Nephron (organoid): Measurements from ENCODE around the gene RBM8A.

Source experiments
- H3K27ac Mint-ChIP-seq, 3 experiments: 2 replicates each; pipeline ENCODE4 v1.8.0; 2020; ENCODE audit warnings: mixed read lengths in 3 of 3, mild to moderate bottlenecking in 2 of 3, moderate library complexity in 1 of 3
- H3K27me3 Mint-ChIP-seq: 2 replicates; pipeline ENCODE4 v1.8.0; 2021; ENCODE audit warnings: low read depth, mild to moderate bottlenecking, moderate library complexity, mixed read lengths
- H3K36me3 Mint-ChIP-seq: 2 replicates; pipeline ENCODE4 v1.8.0; 2020; ENCODE audit warnings: low read depth, mixed read lengths
- H3K4me1 Mint-ChIP-seq: 2 replicates; pipeline ENCODE4 v1.8.0; 2020; ENCODE audit warnings: mixed read lengths
- H3K4me3 Mint-ChIP-seq, 3 experiments: 2 replicates each; pipeline ENCODE4 v1.8.0; 2020; ENCODE audit warnings: mild to moderate bottlenecking in 3 of 3, mixed read lengths in 3 of 3, moderate library complexity in 2 of 3
- H3K9me3 Mint-ChIP-seq: 2 replicates; pipeline ENCODE4 v1.8.0; 2020; ENCODE audit warnings: mixed read lengths
- CTCF ChIP-seq, 3 experiments: fragments of 200-600 bp; sonication (generic); IDR thresholded peaks; one replicate each; pipeline ENCODE4 v1.5.0; 2021; ENCODE audit warnings: antibody characterized with exemption in 3 of 3; ENCODE audit not compliant: unreplicated experiment in 3 of 3

Gene RBM8A

DNA sequence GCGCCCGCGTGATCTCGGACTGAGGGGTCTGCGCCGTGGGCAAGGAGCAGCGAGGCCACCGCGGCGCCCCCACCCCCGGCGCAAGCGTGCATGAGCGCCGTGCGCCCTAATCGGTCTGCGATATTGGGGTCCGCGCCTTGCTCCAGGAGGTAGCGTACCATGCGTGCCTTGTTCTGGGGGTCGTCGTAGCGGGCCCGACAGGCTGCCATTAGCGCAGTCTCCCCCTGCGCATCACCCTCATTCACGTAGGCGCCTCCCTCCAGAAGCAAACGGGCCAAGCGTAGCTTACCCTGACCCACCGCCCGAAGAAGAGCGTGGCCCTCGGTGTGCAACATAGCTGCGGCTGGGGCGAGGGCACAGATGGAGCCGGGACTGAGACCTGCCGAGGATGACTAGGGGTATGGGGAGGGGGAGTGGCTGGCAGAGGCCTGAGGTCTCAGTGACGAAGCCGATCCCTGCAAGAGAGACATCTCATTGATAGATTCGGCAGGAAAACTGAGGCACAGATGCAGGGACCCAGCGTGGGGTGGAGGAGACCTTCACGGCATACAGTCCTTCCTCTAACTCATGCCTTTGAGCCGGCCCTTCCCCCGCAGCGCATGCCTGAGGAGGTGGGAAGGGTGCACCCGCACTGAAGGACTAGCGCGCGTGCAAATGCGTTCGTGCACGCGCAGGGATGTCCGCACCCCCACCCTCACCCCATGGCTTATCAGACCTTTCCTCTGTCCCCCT, 34.3 kb upstream of the RBM8A start:
- Mint-ChIP-seq H3K4me1 (peaks cover 45% of the 10 kb centered on the region), H3K27ac (peak overlapping the region; percentile 15 to 84 (median 71)), H3K27me3 (peaks cover 30% of the 10 kb centered on the region), H3K9me3 (no peaks in the 10 kb centered on the region), H3K4me3 (peak overlapping the region; percentile 97 to 98 (median 98)), H3K36me3 (no peaks in the 10 kb centered on the region)
- TF ChIP-seq CTCF (IDR thresholded peaks at IDR 0.05; ENCODE audit: unreplicated experiment in 3 of 3) = no peak

- peak overlapping the region; percentile 84 to 94 (median 89) for H3K27ac Mint-ChIP-seq
- peak overlapping the region; percentile 97 to 98 (median 98) for H3K4me3 Mint-ChIP-seq
- peaks cover 30% of the 10 kb centered on the region for H3K27me3 Mint-ChIP-seq
- no peaks in the 10 kb centered on the region for H3K36me3 Mint-ChIP-seq
- TF ChIP-seq CTCF (IDR thresholded peaks at IDR 0.05; ENCODE audit: unreplicated experiment in 3 of 3) = no peak
- H3K4me1 Mint-ChIP-seq = peaks cover 46% of the 10 kb centered on the region
- no peaks in the 10 kb centered on the region for H3K9me3 Mint-ChIP-seq
Observed at GRCh38 chr1:145961109-145961424, 33.8 kb upstream of the RBM8A start.

DNA sequence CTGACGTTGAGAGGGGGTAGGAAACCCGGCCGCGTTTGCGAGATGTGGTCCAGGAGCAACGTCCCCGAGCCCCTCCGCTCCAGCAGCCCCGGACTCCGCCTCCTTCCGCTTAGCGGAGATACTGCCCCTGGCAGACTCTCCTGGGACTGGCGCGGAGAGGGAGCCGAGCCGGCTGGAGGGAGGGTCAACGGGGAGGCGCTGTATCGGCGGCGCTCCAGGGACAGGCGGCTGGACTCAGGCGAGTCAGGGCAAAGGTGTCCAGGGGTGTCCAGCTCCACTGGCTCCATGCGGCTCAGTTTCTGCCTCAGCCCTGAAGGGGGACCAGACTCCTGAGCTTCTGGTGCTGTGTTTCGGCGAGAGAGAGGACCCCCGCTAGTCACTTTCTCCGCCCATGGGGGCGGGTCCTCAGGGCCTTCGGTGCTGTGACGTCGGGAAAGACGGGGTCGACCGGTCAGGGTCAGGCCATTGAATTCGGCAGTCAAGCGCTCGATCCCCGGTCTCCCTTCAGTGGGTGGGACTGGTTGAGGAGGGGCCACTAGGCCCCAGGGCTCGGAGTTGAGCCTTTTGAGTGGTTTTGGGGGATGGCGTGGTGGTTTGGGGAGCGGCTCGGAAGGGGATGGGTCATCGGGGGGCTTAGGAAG, 33.3 kb upstream of the RBM8A start:
- Mint-ChIP-seq H3K9me3 (no peaks in the 10 kb centered on the region), H3K27ac (peak overlapping the region; percentile 84 to 94 (median 89)), H3K27me3 (peaks cover 30% of the 10 kb centered on the region), H3K4me1 (peaks cover 51% of the 10 kb centered on the region), H3K36me3 (no peaks in the 10 kb centered on the region), H3K4me3 (peak overlapping the region; percentile 97 to 98 (median 98))
- peak; percentile 20 to 23 (median 20) for TF ChIP-seq CTCF (IDR thresholded peaks at IDR 0.05; ENCODE audit: unreplicated experiment in 3 of 3)

DNA sequence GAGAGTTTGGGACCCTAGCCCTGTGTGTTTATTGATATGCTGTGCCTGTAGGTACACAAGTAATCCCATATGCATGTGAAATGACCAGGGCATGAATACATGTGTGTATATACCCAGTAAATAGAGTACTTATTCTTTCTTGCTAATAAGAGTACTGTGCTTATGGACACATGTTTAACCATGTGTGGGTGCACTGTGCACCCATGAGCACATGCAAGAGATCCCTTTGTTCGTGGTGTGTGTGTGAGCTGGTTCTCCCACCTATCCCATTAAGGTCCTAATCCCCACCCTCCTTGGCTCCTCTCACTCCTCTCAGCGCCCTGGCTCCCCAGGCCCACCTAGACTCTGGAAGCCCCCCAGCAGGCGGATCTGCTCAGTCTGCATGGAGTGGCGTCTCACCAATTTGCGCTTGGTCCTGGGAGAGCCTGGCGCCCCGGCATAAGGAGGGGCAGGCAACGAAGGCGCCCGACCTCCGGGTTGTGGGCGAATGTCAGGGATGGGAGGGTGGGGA, 32.7 kb upstream of the RBM8A start:
- peak overlapping the region; percentile 38 to 62 (median 61) for H3K27ac Mint-ChIP-seq
- peaks cover 53% of the 10 kb centered on the region for H3K4me1 Mint-ChIP-seq
- peaks cover 30% of the 10 kb centered on the region for H3K27me3 Mint-ChIP-seq
- H3K36me3 Mint-ChIP-seq = no peaks in the 10 kb centered on the region
- H3K9me3 Mint-ChIP-seq = no peaks in the 10 kb centered on the region
- no peak for TF ChIP-seq CTCF (IDR thresholded peaks at IDR 0.05; ENCODE audit: unreplicated experiment in 3 of 3)
- H3K4me3 Mint-ChIP-seq = peak overlapping the region; percentile 97 to 98 (median 98)

- H3K36me3 Mint-ChIP-seq = no peaks in the 10 kb centered on the region
- H3K9me3 Mint-ChIP-seq = no peaks in the 10 kb centered on the region
- H3K27ac Mint-ChIP-seq = peak overlapping the region; percentile 38 to 62 (median 61)
- TF ChIP-seq CTCF (IDR thresholded peaks at IDR 0.05; ENCODE audit: unreplicated experiment in 3 of 3) = no peak
- peak overlapping the region; percentile 97 to 98 (median 98) for H3K4me3 Mint-ChIP-seq
- peaks cover 28% of the 10 kb centered on the region for H3K27me3 Mint-ChIP-seq
- H3K4me1 Mint-ChIP-seq = peaks cover 53% of the 10 kb centered on the region
Observed at GRCh38 chr1:145959333-145959732, 32.0 kb upstream of the RBM8A start.
